ENCODE data around the gene TMSB4X.
"Not testable (repeated sequence)": the region's sequence is repeated elsewhere in the genome, so short reads cannot be mapped to it uniquely, and the experiment has no call there.

The TMSB4X gene

GRCh38 chrX:13013363-13014110, 38.6 kb downstream of the TMSB4X start:
- Mint-ChIP-seq H3K4me1 (peaks cover 67% of the 10 kb centered on the region), H3K27ac (peak overlapping the region; percentile 90), H3K9me3 (no peaks in the 10 kb centered on the region), H3K36me3 (no peaks in the 10 kb centered on the region), H3K27me3 (no peaks in the 10 kb centered on the region), H3K4me3 (peak overlapping the region; percentile 31)

DNA sequence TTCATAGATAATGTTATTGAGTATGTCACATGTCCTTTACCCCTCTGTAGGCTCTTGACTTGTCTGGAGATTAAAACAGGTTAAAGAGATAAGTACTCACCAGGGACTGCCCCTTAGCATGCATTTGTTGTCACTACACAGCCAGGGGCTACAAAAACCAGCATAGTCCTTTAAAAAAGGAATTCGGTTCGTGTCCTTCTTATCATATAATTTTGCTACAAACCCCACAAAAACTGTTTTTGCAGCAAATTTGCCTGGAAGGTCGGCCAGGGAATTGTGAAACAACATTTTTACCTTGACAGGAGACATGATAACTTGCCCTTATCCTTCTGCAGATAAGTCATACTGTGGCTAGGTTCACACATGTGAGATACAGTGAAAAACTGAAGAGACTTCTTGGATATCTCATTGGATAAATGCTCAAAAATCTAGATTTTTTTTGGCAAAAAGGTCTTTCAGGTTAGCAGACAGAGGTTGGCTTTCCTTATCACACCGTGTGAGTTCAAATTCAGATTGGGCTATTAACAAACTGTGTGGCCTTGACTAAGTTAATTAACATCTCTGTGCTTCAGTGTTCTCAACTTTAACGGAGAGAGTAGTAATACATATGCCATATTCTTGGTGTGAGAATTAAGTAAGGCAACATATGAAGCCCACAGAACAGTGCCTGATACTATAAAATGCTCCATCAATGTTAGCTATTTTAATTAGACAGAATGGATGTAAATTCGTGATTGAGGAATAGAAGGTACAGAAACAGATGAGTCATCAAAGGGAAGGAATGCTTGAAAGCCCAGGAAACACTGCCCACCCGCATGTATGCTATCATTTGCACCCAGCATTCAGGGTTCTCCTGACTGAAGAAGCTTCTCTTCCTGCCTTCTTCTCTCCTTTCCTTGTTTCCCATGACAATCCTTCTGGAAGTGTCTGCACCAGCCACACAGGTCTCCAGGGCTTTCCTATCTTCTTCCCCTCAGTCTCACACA, 39.5 kb downstream of the TMSB4X start:
- Mint-ChIP-seq H3K4me3 (peak overlapping the region; percentile 31), H3K4me1 (peaks cover 63% of the 10 kb centered on the region), H3K9me3 (no peaks in the 10 kb centered on the region), H3K27me3 (no peaks in the 10 kb centered on the region), H3K27ac (peak overlapping the region; percentile 51), H3K36me3 (no peaks in the 10 kb centered on the region)

DNA sequence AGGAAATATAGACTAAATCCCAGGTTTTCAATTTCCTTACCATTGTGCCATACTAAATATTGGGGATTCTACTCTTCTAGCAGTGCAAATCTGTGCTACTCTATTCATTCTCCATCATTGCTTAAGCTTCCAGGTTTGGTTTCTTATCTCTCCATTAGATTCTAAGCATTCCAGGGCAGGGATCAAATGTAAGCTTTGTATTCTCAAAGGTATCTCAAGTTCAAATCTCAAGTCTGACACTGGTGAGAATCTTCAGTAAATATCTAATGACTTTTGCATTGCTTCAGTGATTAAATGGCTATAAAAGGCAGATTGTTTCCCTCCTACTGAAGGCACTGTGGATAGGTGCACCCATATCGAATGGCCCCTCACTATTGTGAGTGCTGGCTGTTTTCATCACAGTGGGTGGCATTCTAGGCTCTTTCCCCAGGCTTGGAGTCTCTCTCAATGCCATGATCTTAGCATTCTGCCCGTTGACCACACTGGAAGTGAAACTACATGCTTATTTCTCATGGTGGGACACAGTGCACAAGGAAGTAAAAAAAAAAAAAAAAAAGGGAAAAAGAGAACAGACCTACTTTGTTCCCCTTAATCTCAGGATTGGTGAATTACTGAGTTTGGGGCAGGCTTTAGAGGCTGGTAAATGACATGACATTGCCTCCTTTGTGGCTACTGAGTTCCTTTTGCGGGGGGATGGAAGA, 40.8 kb downstream of the TMSB4X start:
- Mint-ChIP-seq H3K9me3 (no peaks in the 10 kb centered on the region), H3K27me3 (no peaks in the 10 kb centered on the region), H3K4me1 (peaks cover 64% of the 10 kb centered on the region), H3K27ac (no peak overlapping the region), H3K4me3 (no peak overlapping the region), H3K36me3 (no peaks in the 10 kb centered on the region)

DNA sequence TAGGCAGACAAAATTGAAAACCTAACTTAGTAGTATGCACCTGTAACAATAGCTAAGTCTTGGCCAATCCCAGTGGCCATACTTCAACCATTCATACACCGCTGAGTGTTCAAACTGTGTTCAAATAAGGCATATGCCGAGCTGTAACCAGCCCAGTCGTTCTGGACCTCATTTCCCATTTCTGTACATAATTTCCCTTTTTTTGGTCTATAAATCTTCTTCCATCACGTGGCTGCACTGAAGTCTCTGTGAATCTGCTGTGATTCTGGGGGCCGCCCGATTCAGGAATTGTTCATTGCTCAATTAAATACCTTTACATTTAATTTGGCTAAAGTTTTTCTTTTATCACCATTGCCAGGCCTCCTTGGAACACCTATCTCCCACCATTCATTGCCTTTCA, 41.8 kb downstream of the TMSB4X start:
- not testable (repeated sequence) for H3K27ac Mint-ChIP-seq

GRCh38 chrX:13022926-13023325, 48.0 kb downstream of the TMSB4X start:
- H3K36me3 Mint-ChIP-seq: no peaks in the 10 kb centered on the region
- H3K27me3 Mint-ChIP-seq: no peaks in the 10 kb centered on the region
- H3K4me3 Mint-ChIP-seq: peak overlapping the region; percentile 11
- peak overlapping the region; percentile 83 for H3K27ac Mint-ChIP-seq
- peaks cover 66% of the 10 kb centered on the region for H3K4me1 Mint-ChIP-seq
- H3K9me3 Mint-ChIP-seq: no peaks in the 10 kb centered on the region

More for the DNA sequence above, 41.8 kb downstream of the TMSB4X start:
- H3K9me3 Mint-ChIP-seq, H3K36me3 Mint-ChIP-seq, H3K4me3 Mint-ChIP-seq, H3K27me3 Mint-ChIP-seq: not testable (repeated sequence)
- H3K4me1 Mint-ChIP-seq: peaks cover 63% of the 10 kb centered on the region

- H3K4me1 Mint-ChIP-seq: peaks cover 72% of the 10 kb centered on the region
- H3K36me3 Mint-ChIP-seq: no peaks in the 10 kb centered on the region
- H3K27ac Mint-ChIP-seq: peak overlapping the region; percentile 68
- no peaks in the 10 kb centered on the region for H3K27me3 Mint-ChIP-seq
- peak overlapping the region; percentile 11 for H3K4me3 Mint-ChIP-seq
- no peaks in the 10 kb centered on the region for H3K9me3 Mint-ChIP-seq
These were observed 48.7 kb downstream of the TMSB4X start for GRCh38 chrX:13023567-13023966.

DNA sequence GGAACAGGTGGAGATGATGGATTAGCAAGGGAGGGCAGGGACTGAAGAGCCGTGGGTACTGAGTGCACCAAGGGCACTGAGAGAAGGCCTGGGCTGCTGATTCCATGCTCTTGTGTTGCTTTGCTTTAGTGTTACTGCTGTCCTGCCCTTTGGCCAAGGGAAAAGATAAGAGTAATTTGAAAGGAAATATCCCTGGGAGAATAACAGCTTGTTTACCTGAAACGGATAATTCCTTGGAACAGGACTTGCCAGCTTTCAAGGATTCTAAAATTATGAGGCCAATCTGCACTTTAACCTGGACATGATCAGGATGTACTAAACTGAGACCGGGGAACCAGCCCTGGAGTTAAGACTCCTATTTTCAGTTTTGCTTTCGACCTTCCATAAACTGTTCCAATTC, 49.1 kb downstream of the TMSB4X start:
- H3K4me1 Mint-ChIP-seq: peaks cover 73% of the 10 kb centered on the region
- no peaks in the 10 kb centered on the region for H3K9me3 Mint-ChIP-seq
- no peaks in the 10 kb centered on the region for H3K27me3 Mint-ChIP-seq
- no peaks in the 10 kb centered on the region for H3K36me3 Mint-ChIP-seq
- no peak overlapping the region for H3K4me3 Mint-ChIP-seq
- H3K27ac Mint-ChIP-seq: peak overlapping the region; percentile 77

DNA sequence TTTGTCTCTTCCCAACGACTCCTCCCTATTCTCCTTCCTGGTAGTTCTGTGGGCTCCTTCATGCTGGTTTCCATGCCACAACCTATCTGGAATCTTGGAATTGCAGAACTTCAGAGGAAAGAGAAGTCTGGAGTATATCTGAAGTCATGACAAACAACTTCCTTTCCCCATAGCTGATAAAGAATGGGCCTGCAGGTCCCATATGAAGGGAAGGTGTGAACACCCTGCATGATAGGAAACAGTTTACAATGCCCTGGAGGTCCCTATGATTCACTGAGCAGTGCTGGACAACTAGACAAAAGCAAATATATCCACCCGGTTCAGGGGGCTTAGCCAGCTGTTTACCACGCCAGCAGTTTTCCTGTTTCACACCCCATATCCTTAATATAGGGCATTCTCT, 50.1 kb downstream of the TMSB4X start:
- Mint-ChIP-seq H3K27ac (peak overlapping the region; percentile 77), H3K4me3 (peak overlapping the region; percentile 42), H3K4me1 (peaks cover 79% of the 10 kb centered on the region), H3K36me3 (no peaks in the 10 kb centered on the region), H3K27me3 (no peaks in the 10 kb centered on the region), H3K9me3 (no peaks in the 10 kb centered on the region)
